Measurements from ENCODE around the gene CMTM1.

CMTM1 gene

GRCh38 chr16:66616592-66616991, 50.4 kb downstream of the CMTM1 start:
- no peak for DNase-seq (ENCODE audit: low read depth)
- TF ChIP-seq CTCF (conservative IDR thresholded peaks at IDR 0.05; ENCODE audit: low read depth, low read length) = no peak

GRCh38 chr16:66617010-66617434, 50.8 kb downstream of the CMTM1 start:
- no peak overlapping the region for H3K4me3 ChIP-seq (ENCODE audit: low read length)
- TF ChIP-seq CTCF (conservative IDR thresholded peaks at IDR 0.05; ENCODE audit: low read depth, low read length) = no peak
- DNase-seq (ENCODE audit: low read depth) = no peak

More at GRCh38 chr16:66616592-66616991, 50.4 kb downstream of the CMTM1 start:
- H3K4me3 ChIP-seq (ENCODE audit: low read length) = no peak overlapping the region

- no peak for TF ChIP-seq CTCF (conservative IDR thresholded peaks at IDR 0.05; ENCODE audit: low read depth, low read length)
- H3K4me3 ChIP-seq (ENCODE audit: low read length) = no peak overlapping the region
- no peak for DNase-seq (ENCODE audit: low read depth)
Measured at GRCh38 chr16:66617728-66618127, 51.5 kb downstream of the CMTM1 start.

GRCh38 chr16:66618588-66619375, 52.5 kb downstream of the CMTM1 start:
- peak; percentile 64 for DNase-seq (ENCODE audit: low read depth)
- TF ChIP-seq CTCF (conservative IDR thresholded peaks at IDR 0.05; ENCODE audit: low read depth, low read length) = no peak
- H3K4me3 ChIP-seq (ENCODE audit: low read length) = no peak overlapping the region

- no peak for DNase-seq (ENCODE audit: low read depth)
- no peak overlapping the region for H3K4me3 ChIP-seq (ENCODE audit: low read length)
- no peak for TF ChIP-seq CTCF (conservative IDR thresholded peaks at IDR 0.05; ENCODE audit: low read depth, low read length)
Measured at GRCh38 chr16:66619534-66620428, 53.5 kb downstream of the CMTM1 start.

GRCh38 chr16:66620429-66620795, 54.2 kb downstream of the CMTM1 start:
- DNase-seq (ENCODE audit: low read depth) = no peak
- TF ChIP-seq CTCF (conservative IDR thresholded peaks at IDR 0.05; ENCODE audit: low read depth, low read length) = no peak
- no peak overlapping the region for H3K4me3 ChIP-seq (ENCODE audit: low read length)

All from retinal pigment epithelial cell (primary cell).